HG02870 (cell line): Measurements from ENCODE around the gene AACS.
"Not testable (repeated sequence)": the region's sequence is repeated elsewhere in the genome, so short reads cannot be mapped to it uniquely, and the experiment has no call there.

Source experiments
- ATAC-seq: cut with Tn5 transposase; IDR thresholded peaks from one replicate; pipeline ENCODE4 v1.9.1; 2021; ENCODE audit warnings: mild to moderate bottlenecking, moderate library complexity; ENCODE audit not compliant: unreplicated experiment

The AACS gene

DNA sequence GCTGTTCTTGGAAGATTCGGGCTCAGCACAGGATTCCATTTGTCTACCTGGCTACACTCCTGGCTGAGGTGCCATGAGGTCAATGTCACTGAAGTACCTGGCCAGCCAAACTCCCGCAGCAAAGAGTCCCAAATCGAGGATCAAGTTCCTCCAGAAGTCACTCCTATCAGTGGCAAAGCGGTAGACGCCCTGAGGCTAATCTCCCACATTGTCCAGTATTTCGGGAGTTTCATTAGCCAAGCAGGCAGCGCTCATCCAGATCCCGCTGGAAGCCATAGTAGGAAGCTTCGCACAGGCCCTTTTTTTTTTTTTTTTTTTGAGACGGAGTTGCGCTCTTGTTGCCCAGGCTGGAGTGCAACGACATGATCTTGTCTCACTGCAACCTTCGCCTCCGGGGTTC lies 8.9 kb upstream of the AACS start:
- ATAC-seq = no peak

DNA sequence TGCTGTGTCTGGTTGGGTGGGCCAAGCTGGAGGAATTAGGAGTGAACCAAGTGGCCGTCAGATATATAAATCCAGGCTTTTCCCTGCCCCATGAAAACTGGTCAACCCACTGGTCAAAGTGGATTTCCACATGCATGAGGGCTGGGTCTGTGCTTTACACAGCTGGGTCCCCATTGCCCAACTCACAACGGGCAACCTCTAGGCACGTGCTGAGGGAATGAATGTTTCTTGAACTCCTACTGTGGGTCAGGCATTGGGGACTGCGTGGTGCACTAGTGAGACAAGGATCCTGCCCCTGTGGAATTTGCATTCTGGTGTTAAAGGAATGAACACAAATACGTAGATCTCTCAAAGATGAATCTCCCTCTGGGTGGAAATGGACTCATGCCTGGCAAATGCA lies 7.5 kb upstream of the AACS start:
- ATAC-seq = no peak

DNA sequence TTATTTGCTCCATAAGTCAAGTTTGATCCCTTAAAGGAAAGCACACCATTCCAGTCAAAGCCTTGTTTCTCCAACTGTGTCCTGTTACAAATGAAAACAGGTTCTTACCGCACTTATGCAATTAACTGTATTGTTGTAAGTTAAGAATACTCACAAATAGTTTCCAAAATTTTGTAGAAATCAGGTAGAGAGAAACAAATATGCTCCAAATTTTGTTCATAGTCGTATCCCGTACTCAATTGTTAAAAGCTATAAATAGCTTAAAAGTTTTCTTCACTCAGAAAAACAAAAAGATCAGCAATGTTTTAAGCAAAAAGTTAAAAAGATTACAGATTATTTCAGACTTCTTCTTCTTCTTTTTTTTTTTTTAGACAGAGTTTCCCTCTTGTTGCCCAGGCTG lies 4.0 kb upstream of the AACS start:
- no peak for ATAC-seq

DNA sequence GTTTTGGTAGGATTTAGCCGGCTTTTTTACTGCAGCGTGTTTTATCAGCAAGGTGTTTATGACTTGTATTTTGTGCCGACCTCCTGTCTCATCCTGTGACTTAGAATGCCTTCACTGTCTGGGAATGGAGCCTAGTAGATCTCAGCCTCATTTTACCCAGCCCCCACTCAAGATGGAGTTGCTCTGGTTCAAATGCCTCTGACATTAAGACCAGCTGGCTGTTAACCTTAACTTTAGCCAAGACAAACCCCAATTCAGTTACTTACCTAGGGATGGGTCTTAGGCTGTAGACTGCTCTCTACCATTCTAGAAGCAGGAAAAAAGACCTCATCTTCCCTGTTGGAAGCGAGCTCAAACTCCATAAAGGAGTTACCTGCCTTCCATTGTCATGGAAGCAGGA lies 1.7 kb upstream of the AACS start:
- ATAC-seq = not testable (repeated sequence)

DNA sequence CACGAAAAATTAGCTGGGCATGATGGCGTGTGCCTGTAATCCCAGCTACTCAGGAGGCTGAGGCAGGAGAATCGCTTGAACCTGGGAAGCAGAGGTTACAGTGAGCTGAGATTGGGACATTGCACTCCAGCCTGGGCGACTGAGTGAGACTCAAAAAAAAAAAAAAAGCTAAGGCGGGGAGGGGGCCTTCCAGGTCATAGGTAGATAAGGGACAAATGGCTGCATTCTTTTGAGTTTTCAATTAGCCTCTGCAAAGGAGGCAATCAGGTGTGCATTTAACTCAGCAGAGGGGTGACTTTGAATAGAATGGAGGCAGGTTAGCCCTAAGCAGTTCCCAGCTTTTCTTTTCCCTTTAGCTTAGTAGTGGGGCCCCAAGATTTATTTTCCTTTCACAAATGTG lies 743 bp upstream of the AACS start:
- no peak for ATAC-seq

DNA sequence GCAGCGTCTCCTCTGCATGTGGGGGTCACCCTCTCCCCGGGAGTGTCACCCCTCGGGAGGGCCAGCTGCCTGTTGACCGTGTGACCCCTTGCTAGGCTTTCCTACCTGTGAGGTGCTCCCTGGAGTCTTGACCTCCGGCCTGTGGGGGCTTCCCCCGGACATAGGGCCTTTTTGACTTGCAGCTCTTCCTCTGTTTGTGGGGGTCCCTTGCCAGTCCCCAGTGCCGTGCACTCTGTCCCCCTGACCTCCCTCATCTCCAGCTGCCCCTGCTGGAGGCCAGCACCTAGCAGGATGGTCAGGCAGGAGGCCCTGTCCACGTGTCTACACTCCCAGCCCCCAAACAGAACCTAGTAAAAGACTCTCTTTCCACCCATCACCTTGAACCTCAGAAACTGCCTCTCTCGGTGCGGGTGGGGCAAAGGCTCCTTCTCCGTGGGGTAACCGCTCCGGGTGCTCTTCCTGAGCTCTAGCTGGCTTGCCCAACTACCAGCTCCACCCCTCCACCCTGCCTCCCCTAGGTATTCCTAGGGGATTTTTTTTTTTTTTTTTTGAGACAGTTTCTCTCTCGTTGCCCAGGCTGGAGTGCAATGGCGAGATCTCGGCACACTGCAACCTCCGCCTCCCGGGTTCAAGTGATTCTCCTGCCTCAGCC lies 810 bp downstream of the AACS start:
- ATAC-seq = no peak

DNA sequence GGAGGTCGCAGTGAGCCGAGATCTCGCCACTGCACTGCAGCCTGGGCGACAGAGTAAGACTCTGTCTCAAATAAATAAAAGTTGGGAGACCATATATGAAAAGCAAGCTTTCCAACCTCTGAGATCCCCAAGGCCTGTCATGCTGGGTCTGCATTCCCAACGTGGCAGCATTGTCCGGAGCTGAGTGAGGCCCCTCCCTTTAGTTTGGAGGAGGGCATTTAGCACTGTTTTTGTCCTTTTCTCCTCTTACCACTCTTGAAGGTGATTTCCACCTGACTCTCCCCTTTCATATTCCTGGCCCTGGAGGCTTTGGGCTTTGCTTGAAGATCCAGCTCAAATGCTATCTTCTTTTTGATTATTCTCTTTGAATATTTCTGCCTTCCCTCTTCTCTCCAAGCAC lies 3.2 kb downstream of the AACS start:
- ATAC-seq = no peak

DNA sequence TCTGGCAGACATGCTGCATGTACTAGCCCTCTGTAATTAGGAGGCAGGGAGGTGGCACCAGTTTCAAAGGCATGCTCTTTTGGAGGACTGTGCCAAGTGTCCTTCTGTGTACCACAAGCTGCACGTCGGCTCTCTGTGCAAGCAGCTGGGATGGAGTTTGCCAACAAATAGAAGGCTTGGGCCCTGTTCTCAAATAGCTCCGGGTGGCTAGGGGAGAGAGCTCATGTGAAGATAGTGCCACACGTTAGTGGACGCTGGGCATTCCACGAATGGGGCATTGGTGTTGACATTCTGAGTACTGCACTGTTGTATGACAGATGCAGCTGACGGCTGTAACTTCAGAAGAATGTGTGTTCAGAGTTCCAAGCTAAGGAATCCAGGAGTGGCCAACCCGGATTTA lies 4.4 kb downstream of the AACS start:
- ATAC-seq = no peak

DNA sequence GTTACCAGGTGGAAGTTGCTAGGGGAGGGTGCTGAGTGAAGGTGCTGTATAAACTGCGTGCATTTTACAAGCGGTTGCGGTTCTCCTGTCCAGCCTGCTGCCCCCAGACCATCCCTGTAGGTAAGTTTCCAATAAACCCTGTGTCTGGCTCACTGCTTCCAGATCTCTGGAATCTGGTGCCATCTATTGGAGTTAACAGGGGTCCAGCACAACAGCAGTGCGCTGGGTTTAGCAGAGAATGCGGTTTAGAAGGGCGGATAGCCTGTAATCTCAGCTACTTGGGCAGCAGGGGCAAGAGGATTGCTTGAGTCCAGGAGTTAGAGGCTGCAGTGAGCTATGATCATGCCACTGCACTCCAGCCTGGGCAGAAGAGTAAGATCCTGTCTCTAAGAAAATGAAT lies 4.9 kb downstream of the AACS start:
- ATAC-seq = no peak

DNA sequence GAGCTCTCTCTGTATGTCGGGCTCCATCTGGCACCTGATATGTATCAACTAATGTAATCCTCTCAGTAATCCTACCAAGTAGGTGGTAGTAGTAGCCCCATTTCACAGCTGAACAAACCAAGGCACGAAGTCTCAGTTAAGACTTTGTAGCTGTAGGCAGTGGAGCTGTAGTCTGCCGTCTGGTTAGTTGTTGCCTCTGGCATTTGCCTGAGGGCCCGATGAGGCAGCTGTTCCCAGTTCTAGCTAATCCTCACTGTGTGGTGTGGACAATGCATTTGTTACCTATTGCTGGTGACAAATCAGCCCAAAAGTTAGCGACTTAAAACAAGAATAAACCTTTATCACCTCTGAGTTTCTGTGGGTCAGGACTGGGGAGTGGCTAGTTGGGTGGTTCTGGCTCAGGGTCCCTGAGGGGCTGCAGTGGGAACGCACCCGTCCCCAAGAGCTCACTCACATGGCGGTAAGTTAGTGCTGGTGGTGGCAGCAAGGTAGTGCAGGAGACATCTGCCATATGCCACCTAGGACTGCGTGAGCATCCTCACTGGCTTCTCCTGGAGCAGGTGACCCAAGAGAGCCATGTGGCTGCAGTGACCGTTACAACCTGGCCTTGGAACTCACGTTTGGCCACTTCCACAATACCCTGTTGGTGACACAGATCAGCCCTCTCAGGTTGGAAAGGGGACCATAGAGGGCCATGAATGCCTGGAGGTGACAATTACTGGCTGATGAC lies 5.6 kb downstream of the AACS start:
- no peak for ATAC-seq

DNA sequence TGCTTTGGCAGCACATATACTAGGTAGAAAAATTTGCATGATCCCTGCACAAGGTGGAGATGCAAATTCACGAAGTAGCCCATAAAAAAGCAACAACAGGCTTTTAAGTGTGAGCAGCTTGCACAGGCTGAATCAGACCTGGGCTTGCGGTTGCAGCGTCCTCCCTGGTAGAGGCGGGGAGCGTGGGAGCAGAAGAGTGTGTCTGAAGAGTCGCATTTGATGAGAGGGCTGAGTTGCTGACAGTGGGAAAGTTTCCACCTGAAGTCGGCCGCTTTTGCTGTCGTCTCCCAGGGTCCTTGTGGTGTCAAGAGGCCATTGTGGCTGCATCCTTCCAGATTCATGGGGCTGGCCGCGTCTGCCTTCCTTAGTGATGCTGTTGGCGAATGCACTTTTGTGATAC lies 6.2 kb downstream of the AACS start:
- ATAC-seq = no peak

DNA sequence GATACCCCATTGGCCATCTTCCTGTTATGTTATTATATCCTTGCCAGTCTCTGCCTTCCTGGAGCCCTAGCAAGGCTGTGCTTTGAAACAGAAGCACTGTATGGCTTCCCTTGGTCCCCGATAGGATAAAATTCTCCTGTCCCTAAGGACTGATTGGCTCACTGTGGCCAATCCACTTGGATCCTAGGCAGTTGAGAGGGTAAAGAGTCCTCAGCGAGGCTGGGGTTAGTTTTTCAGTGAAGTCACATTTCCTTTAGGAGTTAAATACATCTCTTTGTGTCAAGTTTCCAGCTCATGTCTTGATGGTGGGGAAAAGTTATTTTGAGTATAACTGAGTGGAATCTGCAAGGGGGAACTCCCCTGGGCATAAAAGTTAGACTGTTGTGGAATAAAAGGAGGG lies 7.3 kb downstream of the AACS start:
- ATAC-seq = no peak

DNA sequence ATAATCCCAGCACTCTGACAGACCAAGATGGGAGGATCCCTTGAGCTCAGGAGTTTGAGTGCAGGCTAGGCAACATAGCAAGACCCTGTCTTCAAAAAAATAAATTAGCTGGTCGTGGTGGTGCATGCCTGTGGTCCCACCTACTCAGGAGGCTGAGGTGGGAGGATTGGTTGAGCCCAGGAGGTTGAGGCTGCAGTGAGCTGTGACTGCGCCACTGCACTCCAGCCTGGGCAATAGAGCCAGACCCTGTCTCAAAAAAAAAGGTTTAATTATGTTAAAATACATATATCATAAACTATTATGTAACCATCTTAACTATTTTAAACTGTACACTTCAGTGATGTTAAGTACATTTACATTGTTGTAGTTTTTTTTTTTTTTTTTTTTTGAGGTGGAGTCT lies 9.1 kb downstream of the AACS start:
- not testable (repeated sequence) for ATAC-seq

DNA sequence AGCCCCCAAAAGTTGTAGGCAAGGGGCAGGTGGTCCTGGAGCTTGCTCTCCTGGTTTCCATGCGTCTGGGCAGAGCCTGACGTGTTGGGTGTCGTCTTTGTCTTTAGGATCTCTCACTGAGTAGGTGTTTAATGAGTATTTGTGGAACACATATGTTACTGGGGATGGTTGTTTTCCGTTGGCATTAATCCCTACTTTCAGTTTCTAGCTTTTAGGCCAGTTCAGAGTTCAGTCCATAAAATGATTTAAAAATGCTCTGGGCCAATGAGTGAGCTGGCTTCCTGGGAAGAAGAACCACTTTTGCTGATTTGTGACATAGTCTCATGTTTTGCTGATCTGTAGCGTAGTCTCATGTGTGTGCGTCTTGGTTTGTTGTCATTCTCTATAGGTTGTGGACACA lies 10.9 kb downstream of the AACS start:
- ATAC-seq = no peak

DNA sequence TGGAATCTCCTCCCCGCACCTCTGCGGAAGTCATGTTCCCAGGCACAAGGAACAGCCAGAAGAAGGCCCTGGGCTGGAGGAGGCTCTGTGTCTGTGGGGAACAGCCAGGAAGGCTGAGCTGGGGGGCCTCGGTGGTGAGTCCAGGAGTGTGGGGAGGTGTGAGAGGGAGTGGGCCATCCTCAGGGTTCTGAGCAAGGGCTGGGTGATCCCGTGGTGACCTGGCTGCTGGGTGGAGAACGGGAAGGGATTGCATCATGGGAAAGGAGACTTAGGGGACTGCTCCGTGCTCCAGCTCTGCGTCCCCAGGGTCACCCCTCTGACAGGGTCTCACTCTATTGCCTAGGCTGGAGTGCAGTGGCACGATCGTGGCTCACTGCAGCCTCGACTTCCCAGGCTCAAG lies 13.8 kb downstream of the AACS start:
- ATAC-seq = no peak

DNA sequence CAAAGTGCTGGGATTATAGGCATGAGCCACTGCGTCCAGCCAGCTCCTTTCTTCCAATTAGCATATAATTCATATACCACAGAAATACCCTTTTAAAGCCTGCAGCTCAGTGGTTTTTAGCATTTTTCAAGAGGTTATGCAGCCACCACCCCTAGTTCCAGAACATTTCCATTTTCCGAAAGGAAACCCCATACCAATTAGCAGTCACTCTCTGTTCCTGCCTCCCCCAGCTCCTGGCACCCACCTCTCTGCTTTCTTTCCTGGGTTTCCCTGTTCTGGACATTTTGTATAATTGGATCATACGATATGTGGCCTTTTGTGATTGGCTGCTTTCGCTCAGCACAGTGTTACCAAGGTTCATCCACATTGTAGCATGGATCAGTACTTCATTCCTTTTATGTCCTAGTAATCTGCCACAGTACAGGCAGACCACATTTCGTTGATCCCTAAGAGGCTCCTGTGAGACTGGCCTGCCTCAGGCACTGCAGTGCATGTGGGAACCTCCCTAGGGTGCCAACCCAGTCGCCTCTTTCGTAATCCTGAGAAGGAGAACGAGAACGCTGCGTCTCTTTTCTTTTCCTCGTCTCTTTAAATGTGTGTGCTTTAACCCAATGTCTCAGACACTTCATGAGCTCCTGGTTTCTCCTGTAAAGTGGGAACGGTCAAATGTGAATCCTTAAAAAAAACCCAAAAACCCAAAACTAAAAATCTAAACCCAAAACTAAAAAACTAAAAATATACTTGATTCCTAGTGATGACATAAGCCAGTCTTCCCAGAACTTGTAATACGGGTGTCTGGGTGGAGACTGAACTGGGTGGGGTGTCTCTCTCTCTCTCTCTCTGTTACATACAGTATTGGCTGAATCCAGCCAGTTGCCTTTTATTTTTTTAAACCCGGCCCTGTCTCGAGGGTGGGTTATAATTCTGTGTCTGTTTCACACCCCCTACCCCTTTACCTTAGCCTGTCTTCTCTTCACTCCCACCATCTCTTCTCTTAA lies 14.7 kb downstream of the AACS start:
- ATAC-seq = no peak

DNA sequence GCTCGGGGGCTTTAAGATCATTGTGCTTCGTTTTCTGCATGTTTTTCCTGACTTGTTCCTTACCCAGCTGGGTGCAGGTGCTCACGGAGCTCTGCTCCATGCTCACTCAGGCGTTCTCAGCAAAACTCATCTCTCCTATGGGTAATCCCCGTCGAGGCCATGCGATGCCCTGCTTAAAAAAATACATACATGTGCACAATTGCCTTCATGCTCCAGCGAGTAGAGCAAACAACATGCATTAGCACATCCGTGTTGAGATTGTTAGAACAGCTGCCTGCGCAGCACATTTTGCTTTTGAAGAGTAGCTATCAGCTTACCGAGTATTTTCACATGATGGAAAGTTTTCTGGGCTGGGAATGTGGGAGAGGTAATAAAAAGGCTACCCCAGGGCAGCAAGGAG lies 16.2 kb downstream of the AACS start:
- ATAC-seq = no peak

DNA sequence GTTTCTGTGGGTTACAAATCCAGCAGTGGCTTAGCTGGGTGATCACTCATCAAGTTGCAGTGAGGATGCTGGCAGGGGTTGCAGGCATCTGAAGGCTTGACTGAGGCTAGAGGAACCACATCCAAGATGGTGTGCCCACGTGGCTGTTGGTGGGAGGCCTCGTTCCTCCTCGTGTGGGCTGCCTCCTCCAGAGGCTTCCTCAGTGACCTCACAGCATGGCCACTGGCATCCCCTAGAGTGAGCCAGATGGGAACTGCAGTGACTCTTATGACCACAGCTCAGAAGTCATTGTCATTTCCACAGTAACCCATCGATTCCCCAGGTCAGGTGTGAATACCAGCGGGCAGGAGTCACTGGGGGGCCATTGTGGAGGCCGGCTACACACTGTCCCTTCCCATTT lies 17.8 kb downstream of the AACS start:
- no peak for ATAC-seq

DNA sequence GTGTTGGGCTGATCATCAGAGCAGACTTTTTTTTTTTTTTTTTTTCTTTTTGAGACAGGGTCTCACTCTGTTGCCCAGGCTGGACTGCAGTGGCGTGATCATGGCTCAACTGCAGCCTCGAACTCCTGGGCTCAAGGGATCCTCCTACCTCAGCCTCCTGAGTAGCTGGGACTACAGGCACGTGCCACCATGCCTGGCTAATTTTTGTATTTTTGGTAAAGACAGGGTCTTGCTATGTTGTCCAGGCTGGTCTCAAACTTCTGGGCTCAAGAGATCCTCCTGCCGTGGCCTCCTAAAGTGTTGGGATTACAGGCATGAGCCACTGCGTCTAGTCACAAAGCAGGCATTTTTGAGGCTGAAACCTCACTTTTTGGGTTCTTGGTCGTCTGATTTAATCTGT lies 23.0 kb downstream of the AACS start:
- ATAC-seq = not testable (repeated sequence)

DNA sequence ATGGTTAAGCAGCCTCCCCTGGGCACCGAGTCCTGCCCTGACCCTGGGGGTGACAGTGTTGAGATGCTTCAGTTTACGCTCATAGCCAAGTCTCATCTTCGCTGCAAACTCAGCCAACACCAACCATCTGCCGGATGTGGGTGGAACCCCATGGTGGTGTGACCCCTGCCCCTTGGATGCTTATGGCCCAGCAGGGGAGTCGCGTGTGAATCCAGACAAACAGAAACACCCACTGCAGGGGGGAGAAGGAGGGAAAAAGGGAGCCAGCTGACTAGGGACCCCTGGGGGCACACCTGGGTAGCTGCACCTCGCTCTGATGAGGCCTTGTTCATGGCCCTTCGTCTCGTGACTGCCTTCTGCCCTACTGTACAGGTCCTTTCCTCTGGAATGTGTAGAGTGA lies 23.8 kb downstream of the AACS start:
- ATAC-seq = no peak

DNA sequence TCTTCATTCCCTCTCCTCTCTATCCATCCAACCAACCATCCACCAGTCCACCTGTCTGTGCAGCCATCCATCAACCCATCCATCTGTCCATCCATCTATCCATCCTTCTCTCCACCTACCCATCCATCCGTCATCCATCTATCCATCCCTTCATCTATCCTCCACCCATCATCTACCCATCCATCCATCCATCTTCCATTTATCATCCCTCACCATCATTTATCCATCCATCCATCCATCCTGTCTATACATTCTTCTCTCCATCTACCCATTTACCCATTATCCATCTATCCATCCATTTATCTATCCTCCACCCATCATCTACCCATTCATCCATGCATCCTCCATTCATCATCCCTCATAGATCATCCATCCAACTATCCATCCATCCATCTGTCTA lies 24.4 kb downstream of the AACS start:
- ATAC-seq = no peak

DNA sequence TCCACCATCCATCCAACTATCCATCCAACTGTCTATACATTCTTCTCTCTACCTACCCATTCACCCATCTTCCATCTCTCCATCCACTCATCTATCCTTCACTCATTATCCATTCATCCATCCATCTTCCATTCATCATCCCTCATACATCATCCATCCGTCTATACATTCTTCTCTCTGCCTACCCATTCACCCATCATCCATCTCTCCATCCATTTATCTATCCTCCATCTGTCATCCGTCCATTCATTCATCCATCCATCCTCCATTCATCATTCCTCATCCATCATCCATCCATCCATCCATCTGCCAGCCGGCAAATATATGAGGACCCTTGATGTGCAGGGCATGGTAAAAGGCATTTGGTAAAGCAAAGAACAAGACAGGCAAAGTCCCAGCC lies 25.2 kb downstream of the AACS start:
- no peak for ATAC-seq
